COLO829 (cell line): ENCODE results near the gene RNF5.
"Not testable (repeated sequence)": the region's sequence is repeated elsewhere in the genome, so short reads cannot be mapped to it uniquely, and the experiment has no call there.

ENCODE experiments used
- DNase-seq: peaks from one replicate; pipeline ENCODE4 v3.0.0; 2012; ENCODE audit warnings: low spot score

Gene RNF5

GRCh38 chr6:32189742-32190053 is 11.5 kb downstream of the RNF5 start:
- no peak for DNase-seq

DNA sequence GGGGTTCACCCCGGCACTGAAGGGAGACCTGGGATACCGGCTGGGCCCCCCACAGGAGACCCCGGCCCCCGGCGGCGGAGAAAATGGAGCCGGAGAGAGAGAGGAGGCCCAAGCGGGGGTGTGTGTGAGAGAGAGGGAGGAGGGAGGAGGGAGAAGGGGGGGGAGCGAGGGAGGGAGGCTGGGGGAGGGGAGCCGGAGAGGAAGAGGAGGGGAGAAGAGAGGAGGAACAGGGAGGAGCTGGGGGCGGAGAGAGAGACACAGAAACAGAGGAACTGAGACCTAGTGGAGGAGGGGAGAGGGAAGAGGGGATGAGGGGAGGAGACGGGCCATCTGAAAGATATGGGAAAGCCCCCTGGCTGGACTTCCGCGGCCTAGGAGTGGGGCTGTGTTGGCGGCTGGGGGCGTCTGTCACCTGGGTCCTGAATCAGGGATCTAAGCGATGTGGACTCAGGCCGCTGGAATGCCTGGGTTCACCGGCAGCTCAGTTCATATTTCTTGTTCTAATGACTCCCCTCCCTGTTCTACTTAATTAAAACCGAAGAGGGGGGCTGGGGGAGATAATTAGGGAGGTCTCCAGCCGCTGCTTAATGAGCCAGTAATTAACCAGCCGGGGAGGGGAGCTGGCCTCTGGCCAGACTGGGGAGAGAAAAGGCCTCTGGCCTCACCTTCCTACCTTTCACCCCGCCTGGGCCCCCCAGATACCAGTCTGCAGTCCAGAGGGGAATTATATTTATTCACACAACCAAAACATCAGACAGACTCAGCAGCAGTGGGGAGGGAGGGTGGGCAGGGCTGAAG is 12.0 kb downstream of the RNF5 start, which contains the start of gene PBX2:
Gene PBX2 (minus strand): TSS at position 149 of the 798 bp plus-strand sequence. CDS start 287 bp downstream, outside the sequence.
- DNase-seq, result peak; percentile 82

DNA sequence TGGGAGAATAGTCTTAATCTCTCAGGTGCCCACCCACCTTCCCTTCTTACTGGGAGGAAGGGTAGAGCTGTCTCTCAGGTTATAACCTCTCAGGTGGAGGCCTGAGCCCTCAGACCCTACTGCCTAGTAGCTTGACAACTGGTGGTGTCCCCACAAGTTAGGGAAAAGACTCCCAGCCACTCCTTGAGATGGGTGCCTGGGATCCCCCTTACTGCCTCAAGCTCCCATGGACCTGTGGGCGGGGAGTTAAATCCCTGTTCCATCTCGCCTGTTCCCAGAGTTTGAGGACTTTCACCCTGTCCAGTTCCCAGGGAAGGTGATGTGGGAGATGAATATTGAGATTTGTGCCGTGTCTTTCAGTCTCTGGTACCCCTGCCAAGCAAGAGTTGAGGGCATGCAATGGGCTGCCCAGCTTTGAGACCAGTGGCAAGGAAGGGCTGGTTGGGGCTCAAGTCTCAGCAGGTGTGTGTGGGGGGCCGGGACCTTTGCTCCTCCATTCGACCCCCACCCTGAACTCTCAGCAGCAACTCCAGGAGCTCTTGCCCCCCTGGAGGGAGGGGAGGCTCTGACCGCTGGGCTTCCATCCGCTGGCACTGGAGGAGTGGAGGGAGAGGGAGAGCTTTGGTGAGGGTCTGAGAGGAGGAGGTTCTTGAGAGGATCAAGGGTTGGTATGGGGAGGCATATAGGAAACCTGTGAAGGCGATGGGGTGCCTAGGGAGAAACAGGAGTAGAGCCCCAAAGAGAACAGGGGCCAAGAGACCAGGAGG is 12.9 kb downstream of the RNF5 start:
- no peak for DNase-seq

DNA sequence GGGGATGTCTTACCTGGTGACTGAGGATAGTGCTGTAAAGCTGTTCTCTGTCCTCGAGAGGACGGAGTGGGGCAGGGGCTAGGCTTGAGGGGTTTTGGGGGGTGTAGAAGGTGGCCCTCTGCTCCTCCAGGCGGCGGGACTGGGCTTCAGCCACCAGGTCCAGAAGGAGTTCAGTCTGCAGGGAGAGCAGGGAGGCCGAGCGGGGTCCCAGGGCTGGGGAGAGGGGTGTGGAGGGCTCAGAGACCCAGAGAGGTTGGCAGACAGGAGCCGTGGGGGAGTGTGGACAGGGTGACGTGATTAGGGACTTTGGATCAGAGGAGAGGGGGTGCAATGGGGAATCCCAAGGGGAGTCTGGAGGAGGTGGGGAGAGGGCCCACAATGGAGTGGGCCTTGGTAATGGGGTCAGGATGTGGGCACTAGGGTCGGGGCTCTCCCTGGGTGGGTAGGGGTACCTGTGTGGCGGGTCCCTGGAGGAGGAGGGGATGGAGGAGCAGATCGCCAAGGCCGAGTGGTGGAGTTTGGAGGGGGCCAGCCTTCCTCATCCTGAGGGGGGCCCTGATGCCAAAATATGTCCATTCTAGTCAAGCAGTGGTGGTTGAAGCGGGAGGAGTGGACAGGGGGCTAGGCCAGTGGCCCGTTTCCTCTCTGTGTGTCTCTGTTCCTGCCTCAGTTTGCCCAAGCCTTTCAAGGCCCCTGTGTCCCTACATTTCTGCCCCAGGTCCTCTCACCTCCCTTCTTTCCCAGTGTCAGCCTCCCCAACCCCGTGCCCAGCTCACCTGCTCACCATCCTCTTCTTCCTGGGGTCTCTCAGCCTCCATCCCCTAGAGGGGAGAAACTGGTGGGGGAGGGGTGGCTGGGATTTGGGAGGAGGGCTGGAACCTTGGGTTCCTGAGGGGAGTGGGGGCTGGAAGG is 13.7 kb downstream of the RNF5 start:
- DNase-seq, result no peak

GRCh38 chr6:32192608-32193039 is 14.4 kb downstream of the RNF5 start, which contains the start of gene GPSM3:
GPSM3 (minus strand) TSS chr6:32192643; CDS start chr6:32192513, 130 bp downstream.
- no peak for DNase-seq

DNA sequence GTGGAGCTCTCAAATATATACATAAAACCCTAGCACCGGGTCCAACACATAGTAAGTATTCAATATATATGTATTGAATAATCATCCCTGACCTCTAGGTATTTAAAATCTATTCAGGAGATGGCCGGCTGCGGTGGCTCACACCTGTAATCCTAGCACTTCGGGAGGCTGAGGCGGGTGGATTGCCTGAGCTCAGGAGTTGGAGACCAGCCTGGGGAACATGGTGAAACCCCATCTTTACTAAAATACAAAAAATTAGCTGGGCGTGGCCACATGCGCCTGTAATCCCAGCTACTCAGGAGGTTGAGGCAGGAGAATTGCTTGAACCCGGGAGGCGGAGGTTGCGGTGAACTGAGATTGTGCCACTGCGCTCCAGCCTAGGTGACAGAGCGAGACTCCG is 14.9 kb downstream of the RNF5 start:
- DNase-seq, result not testable (repeated sequence)

DNA sequence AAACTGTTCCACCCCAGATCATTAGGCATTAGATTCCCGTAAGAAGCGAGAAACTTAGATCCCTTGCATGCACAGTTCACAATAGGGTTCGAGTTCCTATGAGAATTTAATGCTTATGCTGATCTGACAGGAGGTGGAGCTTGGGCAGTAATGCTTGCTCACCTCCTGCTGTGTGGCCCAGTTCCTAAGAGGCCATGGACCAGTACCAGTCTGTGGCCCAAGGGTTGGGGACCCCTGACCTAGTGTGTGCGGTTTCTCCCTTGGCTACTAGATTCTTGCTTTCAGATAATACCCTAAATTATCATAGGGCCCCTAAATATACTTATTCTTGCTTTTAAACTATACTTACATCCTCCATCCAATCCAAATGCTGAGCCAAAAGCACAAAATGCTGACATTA is 16.2 kb downstream of the RNF5 start:
- DNase-seq, result no peak

- peak; percentile 64 for DNase-seq
Measured at GRCh38 chr6:32194825-32195651, 16.8 kb downstream of the RNF5 start.

GRCh38 chr6:32195652-32195901 is 17.4 kb downstream of the RNF5 start:
- DNase-seq, result peak; percentile 99

DNA sequence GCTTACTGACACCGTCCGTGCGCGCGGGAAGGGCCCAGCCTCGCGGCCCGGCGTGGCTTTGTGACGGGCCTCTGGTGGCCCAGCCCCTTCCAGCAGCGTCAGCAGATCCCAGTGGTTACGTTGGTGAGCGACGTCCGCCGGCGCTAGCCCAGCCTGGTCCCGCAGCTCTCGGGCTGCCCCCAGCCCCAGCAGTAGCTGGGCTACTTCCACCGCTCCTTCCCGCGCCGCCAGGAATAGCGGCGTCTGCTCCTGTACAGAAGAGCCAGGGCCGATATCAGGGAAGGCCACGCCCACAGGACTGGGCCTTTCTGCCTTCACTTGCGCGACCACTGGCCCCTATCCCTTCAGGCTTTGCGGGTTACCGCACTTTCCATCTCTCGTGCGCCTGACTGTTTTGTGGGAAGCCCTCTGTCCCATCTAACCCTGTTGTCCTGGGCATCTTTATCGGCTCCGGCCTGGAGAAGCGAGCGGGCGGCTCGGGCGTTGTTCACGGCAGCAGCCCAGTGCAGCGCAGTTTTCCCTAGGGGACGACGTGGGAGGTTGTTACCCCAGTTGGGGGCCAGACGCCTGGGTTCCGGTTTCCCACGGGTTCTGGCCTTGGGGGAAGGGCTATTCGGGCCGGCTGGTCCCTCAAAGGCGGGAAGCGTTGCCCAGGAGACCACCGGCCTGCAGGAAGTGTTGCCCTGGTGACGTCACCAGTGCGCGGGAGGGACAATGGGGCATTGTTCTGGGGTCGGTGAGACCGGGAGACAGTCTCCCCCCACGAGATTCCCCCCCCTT is 17.9 kb downstream of the RNF5 start:
- DNase-seq, result peak; percentile 96

GRCh38 chr6:32196682-32197616 is 18.7 kb downstream of the RNF5 start:
- no peak for DNase-seq

DNA sequence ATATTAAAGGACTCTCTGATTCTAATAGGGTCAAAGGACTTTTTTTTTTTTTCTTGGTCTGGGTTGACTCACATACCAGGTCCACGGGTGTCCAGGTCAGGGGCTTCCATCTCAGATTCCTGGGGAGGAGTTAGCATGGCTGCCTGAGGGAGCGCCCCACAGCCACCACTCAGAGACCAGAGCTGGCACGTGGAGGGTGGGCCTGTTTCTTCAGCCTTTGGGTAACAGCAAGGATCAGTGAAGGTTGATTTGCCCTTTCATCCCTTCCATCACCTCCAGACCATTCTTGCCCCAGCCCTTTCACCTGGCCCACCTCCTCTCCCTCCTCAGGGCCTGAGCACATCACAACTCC is 20.1 kb downstream of the RNF5 start:
- no peak for DNase-seq

- no peak for DNase-seq
Measured at GRCh38 chr6:32198866-32199265, 20.7 kb downstream of the RNF5 start.

GRCh38 chr6:32200711-32201475 is 22.7 kb downstream of the RNF5 start:
- no peak for DNase-seq

GRCh38 chr6:32202186-32202585 is 24.0 kb downstream of the RNF5 start:
- DNase-seq, result no peak

- DNase-seq, result no peak
Measured at GRCh38 chr6:32203426-32204267, 25.4 kb downstream of the RNF5 start.

DNA sequence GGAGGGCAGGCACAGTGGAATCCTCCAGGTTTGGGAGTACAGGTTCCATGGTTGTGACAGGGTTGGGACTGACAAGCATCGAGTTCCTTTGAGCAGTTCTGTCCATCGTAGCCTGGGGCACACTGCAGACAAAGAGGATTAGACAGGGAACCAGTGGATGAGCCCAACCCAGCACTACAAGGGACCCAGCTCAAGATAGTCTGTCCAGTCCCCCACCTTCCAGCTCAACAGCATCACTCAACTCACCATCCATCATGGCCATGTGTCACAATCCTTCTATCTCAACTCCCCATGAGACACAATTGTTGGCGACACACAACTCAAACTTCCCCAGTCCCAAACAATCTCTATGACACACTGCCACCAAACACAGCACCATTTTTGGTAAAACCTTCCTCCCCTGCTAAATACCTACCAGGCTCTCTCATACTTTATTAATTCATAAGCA is 26.1 kb downstream of the RNF5 start:
- no peak for DNase-seq

GRCh38 chr6:32208996-32209395 is 30.8 kb downstream of the RNF5 start:
- DNase-seq, result no peak
